Left lung (tissue), 10 donors: Measurements from ENCODE around the gene ACKR3. TPM values are rescaled to one million over a fixed set of nuclear protein-coding genes. Genes with fewer than 3 reads are reported as not detected.

Experiments used
- ATAC-seq: fragments of 200-7000 bp; cut with Tn5 transposase; one replicate; pipeline ENCODE4 v1.9.1; 2020; ENCODE audit warnings: moderate library complexity
- DNase-seq, 4 donors: peaks; one replicate each; pipeline ENCODE4 v3.0.0-alpha.2; 2013 to 2020
- H3K27ac ChIP-seq, 2 donors: fragments of 200-600 bp; sonication (generic) in 1 of 2; one replicate each; pipeline versions ENCODE4 v1.5.0 to v1.8.0; 2020 to 2021
- H3K27me3 ChIP-seq, 2 donors: fragments of 200-600 bp; sonication (generic) in 1 of 2; one replicate each; pipeline versions ENCODE4 v1.5.0 to v1.8.0; 2020 to 2021
- H3K36me3 ChIP-seq, 2 donors: fragments of 200-600 bp; sonication (generic) in 1 of 2; one replicate each; pipeline versions ENCODE4 v1.5.0 to v1.8.0; 2020 to 2021
- H3K4me1 ChIP-seq, 2 donors: fragments of 200-600 bp; one replicate each; pipeline ENCODE4 v1.8.0; 2021
- H3K4me3 ChIP-seq, 2 donors: fragments of 200-600 bp; sonication (generic) in 1 of 2; one replicate each; pipeline versions ENCODE4 v1.5.0 to v1.8.0; 2020 to 2021; ENCODE audit warnings: mild to moderate bottlenecking in 1 of 2
- H3K9me3 ChIP-seq, 2 donors: fragments of 200-600 bp; sonication (generic) in 1 of 2; one replicate each; pipeline versions ENCODE4 v1.5.0 to v1.8.0; 2020 to 2021
- CTCF ChIP-seq, 2 donors: fragments of 200-600 bp; sonication (generic) in 1 of 2; IDR thresholded peaks; one replicate each; pipeline versions ENCODE4 v1.5.0 to v1.8.0; 2021; ENCODE audit warnings: antibody characterized with exemption in 2 of 2
- intact Hi-C, 2 donors: fragments of 100-400 bp; cut with DNase I; formaldehyde crosslinking; loops; one replicate each; pipeline versions ENCODE4 v1.11.2 to v1.14.2; 2022
- polyA plus RNA-seq, 6 donors: library from polyadenylated mRNA; unstranded; fragments of 120-200 nt; gene quantifications; one replicate each; pipeline ENCODE4 v1.2.1, GENCODE V29; 2013; ENCODE audit not compliant: insufficient read length in 6 of 6
- total RNA-seq, 2 donors: library from RNA; stranded (reverse); fragmentation: NEBNext Ultra II Directional; extraction: Animal tissue kit (Norgen Biotek cat#: 25700); gene quantifications; one replicate each; pipeline ENCODE4 v1.2.1, GENCODE V29; 2021
- donor health status: DM: no; HTN: yes; CAD: no.
- donor health status: DM: no; HTN: no; CAD: no.

The ACKR3 gene
- total and polyA plus RNA-seq, 8 donors = 9.9 to 49.3 (median 33.3) TPM

- intact Hi-C loops = no loop called here
- H3K36me3 ChIP-seq = no peaks in the 10 kb centered on the region
- no peaks in the 10 kb centered on the region for H3K27me3 ChIP-seq
- TF ChIP-seq CTCF (IDR thresholded peaks at IDR 0.05) = no peak
- no peaks in the 10 kb centered on the region for H3K9me3 ChIP-seq
- H3K4me3 ChIP-seq = no peak overlapping the region
- H3K27ac ChIP-seq = no peak overlapping the region
- DNase-seq (no peak), ATAC-seq (no peak)
- no peaks in the 10 kb centered on the region for H3K4me1 ChIP-seq
These were observed 21.2 kb downstream of the ACKR3 start for GRCh38 chr2:236590846-236591245.

- no peak for TF ChIP-seq CTCF (IDR thresholded peaks at IDR 0.05)
- Histone ChIP-seq H3K27me3 (no peaks in the 10 kb centered on the region), H3K4me1 (no peaks in the 10 kb centered on the region), H3K4me3 (no peak overlapping the region), H3K27ac (no peak overlapping the region), H3K9me3 (no peaks in the 10 kb centered on the region), H3K36me3 (no peaks in the 10 kb centered on the region)
- peak; percentile 76 for ATAC-seq
- DNase-seq = peak in 2 of 4 donors; percentile 65 to 77
- intact Hi-C loops = no loop called here
These were observed 23.2 kb downstream of the ACKR3 start for GRCh38 chr2:236592821-236593220.

GRCh38 chr2:236593531-236593930 is 23.9 kb downstream of the ACKR3 start:
- Histone ChIP-seq H3K9me3 (no peaks in the 10 kb centered on the region), H3K27ac (no peak overlapping the region), H3K36me3 (no peaks in the 10 kb centered on the region), H3K27me3 (no peaks in the 10 kb centered on the region), H3K4me3 (no peak overlapping the region), H3K4me1 (no peaks in the 10 kb centered on the region)
- TF ChIP-seq CTCF (IDR thresholded peaks at IDR 0.05) = no peak
- DNase-seq = no peak
- ATAC-seq = no peak
- intact Hi-C loops = no loop called here

- Histone ChIP-seq H3K4me1 (no peaks in the 10 kb centered on the region), H3K36me3 (no peaks in the 10 kb centered on the region), H3K9me3 (no peaks in the 10 kb centered on the region), H3K27me3 (no peaks in the 10 kb centered on the region), H3K4me3 (no peak overlapping the region), H3K27ac (no peak overlapping the region)
- TF ChIP-seq CTCF (IDR thresholded peaks at IDR 0.05) = no peak
- intact Hi-C loops = no loop called here
- DNase-seq (no peak), ATAC-seq (no peak)
These were observed 24.3 kb downstream of the ACKR3 start for GRCh38 chr2:236593956-236594355.

GRCh38 chr2:236597629-236598028 is 28.0 kb downstream of the ACKR3 start:
- TF ChIP-seq CTCF (IDR thresholded peaks at IDR 0.05) = no peak
- Histone ChIP-seq H3K4me1 (no peaks in the 10 kb centered on the region), H3K9me3 (no peaks in the 10 kb centered on the region), H3K27ac (no peak overlapping the region), H3K4me3 (no peak overlapping the region), H3K36me3 (no peaks in the 10 kb centered on the region), H3K27me3 (no peaks in the 10 kb centered on the region)
- DNase-seq (no peak), ATAC-seq (no peak)
- intact Hi-C loops = no loop called here
